Adrenal gland (tissue), 12 donors: ENCODE results near the gene PRPF38B. TPM values are rescaled to one million over a fixed set of nuclear protein-coding genes. Genes with fewer than 3 reads are reported as not detected.

Experiments used
- DNase-seq, 7 donors: peaks; one replicate each; pipeline ENCODE4 v3.0.0-alpha.2; 2019 to 2020
- H3K27ac ChIP-seq, 5 donors: fragments of 200-600 bp; sonication (generic) in 4 of 5; 1 replicate in 3 of 5; 2 replicates in 2 of 5; pipeline versions ENCODE4 v1.5.1 to v1.8.0; 2016 to 2020; ENCODE audit warnings: mild to moderate bottlenecking in 1 of 5
- H3K27me3 ChIP-seq: fragments of 200-600 bp; 2 replicates; pipeline ENCODE4 v1.8.0; 2021
- H3K36me3 ChIP-seq, 2 donors: fragments of 200-600 bp; replicated peaks in 1 of 2; 1 replicate in 1 of 2; 2 replicates in 1 of 2; pipeline versions ENCODE4 v1.5.1 to v1.8.0; 2018 to 2022
- H3K4me1 ChIP-seq, 2 donors: fragments of 200-600 bp; replicated peaks in 1 of 2; 1 replicate in 1 of 2; 2 replicates in 1 of 2; pipeline versions ENCODE4 v1.5.1 to v1.8.0; 2018 to 2021
- H3K4me3 ChIP-seq, 4 donors: fragments of 200-600 bp; sonication (generic) in 3 of 4; one replicate each; pipeline ENCODE4 v1.5.1; 2016 to 2018
- H3K9me3 ChIP-seq, 3 donors: fragments of 200-600 bp; sonication (generic) in 1 of 3; replicated peaks in 1 of 3; 1 replicate in 2 of 3; 2 replicates in 1 of 3; pipeline versions ENCODE4 v1.5.1 to v1.8.0; 2016 to 2021
- CTCF ChIP-seq, 6 experiments: fragments of 450-650 bp in 4 of 6; fragments of 200-600 bp in 2 of 6; sonication (generic) in 1 of 6; IDR thresholded peaks; 1 replicate in 5 of 6; 2 replicates in 1 of 6; pipeline versions ENCODE4 v1.5.1 to v1.8.0; 2016 to 2021; ENCODE audit warnings: antibody characterized with exemption in 6 of 6, mild to moderate bottlenecking in 2 of 6, moderate library complexity in 1 of 6
- POLR2A ChIP-seq, 2 donors: fragments of 450-650 bp; IDR thresholded peaks; one replicate each; pipeline ENCODE4 v1.6.1; 2017; ENCODE audit warnings: antibody characterized with exemption in 2 of 2, mild to moderate bottlenecking in 2 of 2, moderate library complexity in 1 of 2
- WGBS, 4 donors: extraction: QIAGEN DNeasy Blood & Tissue Kit in 2 of 4; methylation state at CpG; one replicate each; pipeline versions ENCODE4 v1.1.5 to v1.1.7; 2013 to 2017; 5-methylcytosine and 5-hydroxymethylcytosine counted together
- intact Hi-C, 2 donors: fragments of 100-400 bp; cut with DNase I; formaldehyde crosslinking; loops; one replicate each; pipeline versions ENCODE4 v1.14.1 to v1.15.0; 2022 to 2023
- polyA plus RNA-seq, 3 donors: library from polyadenylated mRNA; stranded (reverse); fragments of 200-250 nt in 2 of 3; fragments of 350-450 nt in 1 of 3; fragmentation: Illumina TruSeq in 1 of 3; extraction: RNeasy Lipid Tissue Mini Kit (QIAGEN cat#74804) in 1 of 3; gene quantifications; one replicate each; pipeline ENCODE4 v1.2.3, GENCODE V29; 2013 to 2014
- total RNA-seq, 9 donors: library from RNA; depleted of rRNA in 4 of 9; stranded (reverse); fragments of >200 nt in 4 of 9; fragments of 120-200 nt in 1 of 9; fragmentation: NEBNext Ultra II Directional in 1 of 9; extraction: Animal tissue kit (Norgen Biotek cat#: 25700) in 1 of 9; gene quantifications; one replicate each; pipeline versions ENCODE4 v1.1.0 to v1.2.4, GENCODE V29; 2013 to 2023
- donor health status: healthy with polysubstance abuse.
- donor health status: Bipolar disorder and iron deficiency.
- donor health status: DM: yes; HTN: yes; CAD: no.
- donor health status: DM: no; HTN: no; CAD: no.
- donor health status: DM: no; HTN: no; CAD: no.
- donor health status: DM: yes; HTN: yes; CAD: no.

Gene PRPF38B
- total and polyA plus RNA-seq, 12 donors: 11.3 to 63.2 (median 26.6) TPM

GRCh38 chr1:108715932-108716331, 23.8 kb downstream of the PRPF38B start:
- no peak for DNase-seq
- H3K27ac ChIP-seq: no peak overlapping the region
- H3K4me3 ChIP-seq: no peak overlapping the region
- H3K36me3 ChIP-seq: no peaks in the 10 kb centered on the region
- no peaks in the 10 kb centered on the region for H3K9me3 ChIP-seq
- H3K4me1 ChIP-seq: no peaks in the 10 kb centered on the region
- intact Hi-C loops: no loop called here
- WGBS, 4 donors: 80 to 89% (median 82%) methylated on average over 5 of the region's 5 CpGs
- TF ChIP-seq CTCF (IDR thresholded peaks at IDR 0.05) (no peak), POLR2A (IDR thresholded peaks at IDR 0.05) (no peak)
- no peaks in the 10 kb centered on the region for H3K27me3 ChIP-seq

DNA sequence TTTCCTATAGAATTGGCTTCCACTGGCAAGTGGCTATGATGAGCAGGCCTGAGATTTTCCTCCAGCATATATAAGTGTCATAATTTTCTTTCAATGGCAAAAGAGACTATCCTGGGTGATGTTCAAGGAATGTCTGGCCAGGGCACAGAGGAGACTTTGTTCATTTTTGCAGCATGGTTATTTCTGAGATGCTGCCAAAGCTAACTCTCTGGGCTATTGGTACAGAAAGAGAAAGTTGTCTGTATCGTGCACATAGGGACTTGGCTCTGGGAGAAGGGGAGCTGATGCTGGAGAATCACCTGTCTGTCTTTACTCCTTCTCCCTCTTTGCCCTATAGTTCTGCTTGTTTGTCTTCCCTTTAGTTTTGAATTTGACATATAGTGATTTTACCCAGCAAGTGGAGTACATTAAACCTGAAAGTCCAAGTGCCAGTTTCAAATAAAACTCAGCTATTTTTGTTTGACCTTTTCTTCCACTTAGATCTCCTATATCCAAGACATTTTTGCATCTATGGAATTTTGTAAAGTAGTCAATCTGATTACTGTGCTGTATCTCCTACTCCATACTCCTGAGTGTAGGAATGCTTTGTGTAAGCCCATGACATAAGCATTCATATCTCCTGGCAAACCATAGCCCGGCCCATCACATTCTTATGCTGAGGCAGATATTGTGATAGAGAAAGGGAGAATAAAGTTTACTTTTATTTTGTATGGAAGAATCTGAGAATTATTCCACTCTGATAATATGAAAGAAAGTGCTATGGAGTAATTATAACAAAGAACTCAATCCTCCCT, 24.5 kb downstream of the PRPF38B start:
- no peak for DNase-seq
- H3K27me3 ChIP-seq: no peaks in the 10 kb centered on the region
- H3K4me1 ChIP-seq: no peaks in the 10 kb centered on the region
- 69 to 88% (median 85%) methylated on average over 2 of the region's 2 CpGs for WGBS, 4 donors
- no peaks in the 10 kb centered on the region for H3K9me3 ChIP-seq
- no peaks in the 10 kb centered on the region for H3K36me3 ChIP-seq
- no peak for TF ChIP-seq CTCF (IDR thresholded peaks at IDR 0.05)
- no peak for TF ChIP-seq POLR2A (IDR thresholded peaks at IDR 0.05)
- no peak overlapping the region for H3K27ac ChIP-seq
- intact Hi-C loops: no loop called here
- no peak overlapping the region for H3K4me3 ChIP-seq

DNA sequence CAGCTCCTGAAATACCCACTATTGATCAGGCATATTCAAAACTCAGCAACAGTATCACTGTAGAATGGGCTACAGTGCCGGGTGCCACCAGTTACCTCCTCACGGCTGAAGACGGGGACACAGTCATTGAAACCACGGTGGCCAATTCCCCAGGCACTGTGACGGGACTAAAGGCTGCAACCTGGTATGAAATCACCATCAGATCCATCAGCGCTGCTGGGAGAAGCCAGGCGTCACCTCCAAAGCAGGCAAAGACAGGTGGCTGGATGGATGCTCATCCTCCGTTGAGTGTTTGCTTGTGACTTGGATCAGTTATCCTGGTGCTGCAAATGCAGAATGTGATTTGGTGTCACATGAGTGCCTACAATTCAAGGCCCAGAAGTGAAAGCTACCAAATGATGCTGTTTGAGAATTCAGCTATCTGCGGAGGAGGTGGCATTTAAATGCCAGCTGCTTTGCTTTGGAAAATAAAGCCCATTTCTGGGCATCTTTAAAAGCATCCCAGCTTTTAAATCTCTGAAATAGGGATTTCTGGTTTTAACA, 25.7 kb downstream of the PRPF38B start:
- intact Hi-C loops: no loop called here
- DNase-seq: no peak

More for the DNA sequence above, 25.7 kb downstream of the PRPF38B start:
- Histone ChIP-seq H3K9me3 (no peaks in the 10 kb centered on the region), H3K27ac (no peak overlapping the region), H3K27me3 (no peaks in the 10 kb centered on the region), H3K4me1 (no peaks in the 10 kb centered on the region), H3K36me3 (no peaks in the 10 kb centered on the region), H3K4me3 (no peak overlapping the region)
- TF ChIP-seq POLR2A (IDR thresholded peaks at IDR 0.05) (no peak), CTCF (IDR thresholded peaks at IDR 0.05) (no peak)
- WGBS, 4 donors: 80 to 90% (median 89%) methylated on average over 8 to 9 of the region's 9 CpGs
